ENCODE data around the gene ZNF644.
A peak's percentile ranks its signal among the peaks of the same experiment; 100 is the strongest.

ZNF644 gene

DNA sequence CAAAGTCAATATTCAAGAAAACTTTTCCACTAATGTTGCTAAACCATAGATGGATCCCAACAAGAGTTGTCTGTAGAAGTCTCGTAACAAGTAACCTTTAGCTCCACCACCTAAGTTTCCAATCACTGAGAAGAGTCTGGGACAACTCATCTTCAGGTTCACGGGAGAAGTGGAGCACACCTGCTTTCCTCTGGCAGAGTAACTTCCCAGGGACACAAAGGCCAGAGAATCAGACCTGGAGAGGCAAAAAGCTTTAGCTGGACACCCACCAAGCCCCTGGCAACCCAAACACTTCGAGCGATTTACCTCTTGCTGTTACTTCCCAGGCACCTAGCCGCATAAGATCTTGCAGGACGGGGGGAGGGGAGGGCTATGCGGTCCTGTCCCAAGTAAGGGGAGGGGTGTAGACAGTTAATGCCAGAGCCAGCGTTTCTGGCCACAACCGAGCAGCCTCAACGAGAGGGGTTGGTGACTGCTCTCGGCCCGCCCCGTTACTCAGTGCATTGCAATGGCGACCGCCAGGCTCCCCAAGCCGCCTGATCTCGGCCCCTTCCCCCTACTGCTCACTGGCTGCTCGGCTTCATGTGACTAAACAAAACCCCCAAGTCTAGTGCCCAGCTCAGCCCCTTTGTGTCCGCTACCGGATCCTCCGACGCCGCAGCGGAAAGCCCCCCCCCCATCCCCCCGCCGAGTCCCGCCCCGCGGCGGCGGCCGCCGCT, 709 bp downstream of the ZNF644 start:
- peak; percentile 51 for DNase-seq

GRCh38 chr1:91020486-91020885, 1.3 kb downstream of the ZNF644 start:
- no peak for DNase-seq

DNA sequence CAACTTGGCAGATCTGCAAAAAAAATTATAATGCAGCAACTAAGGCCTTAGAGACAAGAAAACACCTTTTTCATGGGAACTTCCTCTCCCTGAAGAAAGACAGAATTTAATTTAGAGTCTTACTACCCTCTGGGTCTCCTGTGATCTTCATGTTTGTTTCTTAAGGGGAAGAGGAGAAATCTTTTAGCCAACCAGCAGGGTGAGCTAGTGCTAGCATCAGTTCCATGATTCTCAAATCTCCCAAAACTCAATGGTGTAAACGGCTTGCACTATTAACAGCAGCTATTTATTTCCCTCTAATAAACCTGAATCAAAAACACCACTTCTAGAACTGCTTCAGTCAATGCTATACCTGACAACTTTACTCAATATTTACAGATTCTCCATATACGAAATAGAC, 3.8 kb downstream of the ZNF644 start:
- DNase-seq, result no peak

DNA sequence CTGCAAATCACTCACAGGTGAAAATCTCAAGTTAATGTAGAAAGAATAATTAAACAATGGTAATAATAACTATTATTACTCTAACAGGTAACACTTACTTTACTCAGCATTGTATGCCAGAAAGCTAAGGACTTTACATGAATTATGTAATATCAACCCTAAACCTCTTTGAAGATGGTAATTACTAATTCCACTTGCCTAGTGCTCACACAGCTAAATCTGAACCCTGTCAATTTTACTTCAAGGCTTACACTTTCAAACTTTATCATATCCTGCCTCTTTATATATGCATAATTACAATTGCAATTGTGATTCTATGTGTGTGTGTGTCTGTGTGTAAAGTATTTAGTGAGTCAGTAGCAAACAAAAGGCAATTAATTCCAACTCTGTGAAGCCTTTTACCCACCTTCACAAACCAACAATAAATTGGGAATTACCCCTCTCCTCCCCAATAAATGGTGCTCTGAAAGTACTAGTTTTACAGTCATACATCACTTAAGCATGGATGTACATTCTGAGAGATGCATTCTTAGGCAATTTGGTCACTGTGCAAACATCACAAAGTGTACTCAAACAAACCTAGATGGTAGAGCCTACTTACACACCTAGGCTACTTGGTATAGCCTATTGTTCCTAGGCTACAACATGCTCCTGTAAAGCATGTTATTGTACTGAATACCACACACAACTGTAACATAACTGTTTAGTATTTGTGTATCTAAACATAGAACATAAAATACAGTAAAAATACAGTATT, 5.9 kb downstream of the ZNF644 start:
- DNase-seq, result no peak

- DNase-seq, result no peak
These were observed 6.5 kb downstream of the ZNF644 start for GRCh38 chr1:91015358-91015780.

- DNase-seq, result no peak
These were observed 7.4 kb downstream of the ZNF644 start for GRCh38 chr1:91014475-91014874.

GRCh38 chr1:91013302-91013701, 8.5 kb downstream of the ZNF644 start:
- DNase-seq, result no peak

GRCh38 chr1:91012196-91012595, 9.6 kb downstream of the ZNF644 start:
- no peak for DNase-seq

DNA sequence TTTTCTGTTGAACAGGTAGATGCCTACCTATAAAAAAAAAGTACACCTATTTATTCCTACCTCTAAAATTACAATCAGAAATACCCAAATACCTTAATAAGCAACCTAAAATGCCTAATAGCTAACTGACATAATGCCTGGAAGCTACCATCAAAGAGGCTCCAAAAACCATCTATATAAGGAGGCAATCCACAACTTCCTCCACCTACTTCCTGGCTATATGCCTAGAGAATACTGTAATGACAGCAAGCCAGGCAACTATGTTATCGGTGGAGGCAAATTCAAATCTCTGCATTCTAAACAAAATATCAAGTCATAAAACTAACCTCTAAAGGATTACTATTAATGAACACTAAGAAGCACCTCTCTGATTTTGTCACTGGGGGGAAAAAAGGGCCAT, 10.1 kb downstream of the ZNF644 start:
- no peak for DNase-seq

- no peak for DNase-seq
These were observed 14.0 kb downstream of the ZNF644 start for GRCh38 chr1:91007827-91008226.

DNA sequence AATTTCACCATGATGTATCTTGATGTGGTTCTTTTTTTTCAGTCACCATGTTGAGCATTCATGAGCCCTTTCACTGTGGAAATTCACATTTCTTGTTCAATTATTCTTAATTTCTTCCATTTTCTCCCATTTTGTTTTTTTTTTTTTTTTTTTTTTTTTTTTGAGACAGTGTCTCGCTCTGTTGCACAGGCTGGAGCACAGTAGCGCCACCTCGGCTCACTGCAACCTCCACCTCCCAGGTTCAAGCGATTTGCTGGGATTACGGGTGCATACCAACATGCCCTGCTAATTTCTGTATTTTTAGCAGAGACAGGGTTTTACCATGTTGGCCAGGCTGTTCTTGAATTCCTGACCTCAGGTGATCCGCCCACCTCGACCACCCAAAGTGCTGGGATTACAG, 14.7 kb downstream of the ZNF644 start:
- no peak for DNase-seq

DNA sequence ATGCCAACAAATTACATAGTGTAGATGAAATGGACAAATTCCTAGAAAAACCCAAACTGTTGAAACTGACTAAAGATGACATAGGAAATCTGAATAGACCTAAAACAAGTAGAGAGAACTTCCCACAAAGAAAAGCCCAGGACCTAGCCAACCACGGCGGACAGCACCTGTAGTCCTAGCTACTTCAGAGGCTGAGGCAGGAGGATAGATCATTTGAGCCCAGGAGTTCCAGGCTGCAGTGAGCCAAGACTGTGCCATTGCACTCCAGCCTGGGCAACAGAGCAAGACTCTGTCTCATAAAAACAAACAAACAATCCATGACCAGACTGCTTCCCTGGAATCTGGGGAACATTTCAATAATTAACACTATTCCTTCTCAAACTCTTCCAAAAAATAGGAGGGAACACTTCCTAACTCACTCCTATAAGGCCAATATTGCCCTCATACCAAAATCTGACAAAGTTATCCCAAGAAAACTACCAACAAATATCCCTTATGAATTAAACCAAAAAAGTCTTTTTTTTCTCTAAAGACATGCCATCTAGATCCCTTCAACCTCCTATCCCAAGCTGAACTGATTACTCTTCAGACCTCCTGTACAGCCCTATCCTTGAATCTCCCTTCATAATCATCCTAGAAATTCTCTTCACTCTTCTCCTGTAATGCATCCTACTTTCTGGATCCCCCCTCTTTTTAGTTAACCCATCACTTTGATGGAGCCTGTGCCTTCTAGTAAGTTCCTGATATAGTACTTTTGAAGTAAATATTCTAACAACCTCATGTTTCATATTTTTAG, 15.5 kb downstream of the ZNF644 start:
- DNase-seq, result no peak

- DNase-seq, result no peak
These were observed 16.6 kb downstream of the ZNF644 start for GRCh38 chr1:91005285-91005684.

- DNase-seq, result no peak
These were observed 17.7 kb downstream of the ZNF644 start for GRCh38 chr1:91004145-91004544.

- no peak for DNase-seq
These were observed 25.0 kb downstream of the ZNF644 start for GRCh38 chr1:90996742-90997413.

GRCh38 chr1:90995311-90995894, 26.4 kb downstream of the ZNF644 start:
- no peak for DNase-seq

GRCh38 chr1:90994461-90994860, 27.4 kb downstream of the ZNF644 start:
- no peak for DNase-seq

DNA sequence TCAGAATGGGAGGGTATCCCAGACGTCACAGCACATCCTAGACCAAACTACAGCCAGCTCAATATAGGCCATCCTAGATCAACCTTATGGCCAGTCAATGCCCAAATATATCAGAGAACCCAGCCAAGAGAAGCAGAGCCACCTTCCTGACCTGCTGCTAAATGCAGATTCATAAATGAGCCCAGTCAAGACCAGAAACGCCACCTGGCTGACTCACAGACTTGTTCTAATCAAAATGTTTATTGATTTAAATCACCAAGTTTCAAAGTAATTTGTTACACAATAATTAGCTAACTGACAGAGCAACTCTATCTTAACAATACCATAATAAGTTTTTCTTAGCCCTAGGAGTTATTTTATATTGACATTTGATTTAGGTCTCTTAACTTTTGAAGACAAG, 28.6 kb downstream of the ZNF644 start:
- no peak for DNase-seq

- DNase-seq, result no peak
These were observed 31.1 kb downstream of the ZNF644 start for GRCh38 chr1:90990779-90991178.

DNA sequence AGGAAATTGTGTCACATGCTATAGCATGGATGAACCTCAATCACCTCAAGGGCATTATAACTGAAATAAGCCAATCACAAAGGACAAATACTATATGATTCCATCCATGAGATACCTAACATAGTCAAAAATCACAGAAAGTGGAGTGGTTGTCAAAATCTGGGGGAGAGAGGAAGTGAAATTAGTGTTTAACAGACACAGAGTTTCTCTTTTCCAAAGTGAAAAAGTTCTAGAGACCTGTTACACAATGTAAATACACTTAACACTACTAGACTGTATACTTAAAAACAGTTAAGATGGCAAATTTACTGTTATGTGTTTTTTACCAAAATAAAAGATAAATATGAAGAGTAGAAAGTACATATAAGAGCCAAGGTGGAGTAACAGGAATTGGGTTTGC, 31.8 kb downstream of the ZNF644 start:
- DNase-seq, result no peak

DNA sequence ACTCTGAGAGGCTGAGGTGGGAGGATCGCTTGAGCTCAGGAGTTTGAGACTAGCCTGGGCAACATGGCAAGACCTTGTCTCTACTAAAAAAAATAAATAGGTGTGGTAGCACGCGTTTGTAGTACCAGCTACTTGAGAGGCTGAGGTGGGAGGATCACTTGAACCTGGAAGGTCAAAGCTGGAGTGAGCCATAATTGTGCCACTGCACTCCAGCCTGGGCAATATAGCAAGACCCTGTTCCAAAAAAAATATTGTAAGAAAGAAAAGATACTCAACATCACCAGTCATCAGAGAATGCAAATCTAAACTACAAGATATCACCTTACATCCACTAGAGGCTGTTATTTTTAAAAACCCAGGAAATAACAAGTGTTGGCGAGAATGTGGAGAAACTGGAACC, 32.5 kb downstream of the ZNF644 start:
- no peak for DNase-seq

DNA sequence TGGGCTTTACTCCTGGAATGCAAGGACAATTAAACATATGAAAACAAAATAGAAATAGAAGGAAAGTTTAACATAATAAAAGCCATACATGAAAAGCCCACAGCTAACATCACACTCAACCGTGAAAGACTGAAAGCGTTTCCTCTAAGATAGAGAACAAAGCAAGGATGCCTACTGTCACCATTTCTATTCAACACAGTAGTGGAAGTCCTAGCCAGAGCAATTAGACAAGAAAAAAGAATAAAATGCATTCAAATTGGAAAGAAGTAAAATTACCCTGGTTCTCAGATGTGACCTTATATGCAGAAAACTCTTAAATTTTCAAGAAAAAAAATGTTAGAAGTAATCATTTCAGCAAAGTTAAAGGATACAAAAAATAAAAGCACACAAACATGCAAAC, 34.0 kb downstream of the ZNF644 start:
- DNase-seq, result no peak

DNA sequence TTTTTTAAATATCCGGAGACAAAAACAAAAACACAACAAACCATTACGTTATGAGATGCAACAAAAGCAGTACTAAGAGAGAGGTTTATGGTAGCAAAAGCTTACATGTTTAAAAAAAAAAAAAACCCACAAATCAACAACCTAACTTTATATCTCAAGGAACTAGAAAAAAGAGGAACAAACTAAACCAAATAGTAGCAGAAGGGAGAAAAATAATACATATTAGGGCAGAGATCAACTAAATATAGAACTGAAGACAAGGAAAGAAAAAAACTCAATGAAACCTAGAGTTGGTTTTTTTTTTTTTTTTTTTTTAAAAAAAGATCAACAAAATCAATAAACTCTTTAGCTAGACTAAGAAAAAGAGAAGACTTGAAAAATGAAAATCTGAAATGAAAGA, 34.9 kb downstream of the ZNF644 start:
- DNase-seq, result no peak
